Hepatocyte (in vitro differentiated cells): Measurements from ENCODE around the gene CCN6. TPM values are rescaled to one million over a fixed set of nuclear protein-coding genes. Genes with fewer than 3 reads are reported as not detected.
"Not testable (repeated sequence)": the region's sequence is repeated elsewhere in the genome, so short reads cannot be mapped to it uniquely, and the experiment has no call there.

ENCODE experiments used
- DNase-seq: peaks from one replicate; pipeline ENCODE4 v3.0.0-alpha.2; 2016; ENCODE audit warnings: low spot score
- H2AFZ ChIP-seq: fragments of 200-600 bp; sonication (generic); 2 replicates; pipeline ENCODE4 v1.6.0; 2016; ENCODE audit warnings: antibody characterized with exemption, mild to moderate bottlenecking
- H3K27ac ChIP-seq: fragments of 200-600 bp; sonication (generic); 2 replicates; pipeline ENCODE4 v1.5.1; 2016; ENCODE audit warnings: mild to moderate bottlenecking
- H3K27me3 ChIP-seq: fragments of 200-600 bp; sonication (generic); 2 replicates; pipeline ENCODE4 v1.6.1; 2016
- H3K36me3 ChIP-seq: fragments of 200-600 bp; sonication (generic); replicated peaks from 2 replicates; pipeline ENCODE4 v1.5.1; 2016; ENCODE audit warnings: low read depth; ENCODE audit not compliant: insufficient read depth
- H3K4me1 ChIP-seq: fragments of 200-600 bp; sonication (generic); 2 replicates; pipeline ENCODE4 v1.5.1; 2016; ENCODE audit warnings: mild to moderate bottlenecking, moderate library complexity; ENCODE audit not compliant: insufficient read depth
- H3K4me2 ChIP-seq: fragments of 200-600 bp; sonication (generic); 2 replicates; pipeline ENCODE4 v1.6.0; 2016
- H3K4me3 ChIP-seq: fragments of 200-600 bp; sonication (generic); 2 replicates; pipeline ENCODE4 v1.5.1; 2016; ENCODE audit warnings: mild to moderate bottlenecking
- H3K79me2 ChIP-seq: fragments of 200-600 bp; sonication (generic); 2 replicates; pipeline ENCODE4 v1.6.0; 2017; ENCODE audit warnings: mild to moderate bottlenecking
- H3K9me2 ChIP-seq: fragments of 200-600 bp; sonication (generic); replicated peaks from 2 replicates; pipeline ENCODE4 v1.6.0; 2017; ENCODE audit warnings: mild to moderate bottlenecking; ENCODE audit not compliant: insufficient read depth
- H3K9me3 ChIP-seq: fragments of 200-600 bp; sonication (generic); 2 replicates; pipeline ENCODE4 v1.5.1; 2016; ENCODE audit warnings: low read depth, mild to moderate bottlenecking
- H4K20me1 ChIP-seq: fragments of 200-600 bp; sonication (generic); 2 replicates; pipeline ENCODE4 v1.6.0; 2016; ENCODE audit warnings: mild to moderate bottlenecking; ENCODE audit not compliant: insufficient read depth, poor library complexity, severe bottlenecking
- CTCF ChIP-seq: fragments of 200-600 bp; sonication (generic); IDR thresholded peaks from 2 replicates; pipeline ENCODE4 v1.5.1; 2016; ENCODE audit warnings: antibody characterized with exemption, mild to moderate bottlenecking; ENCODE audit not compliant: poor library complexity
- EZH2 ChIP-seq: fragments of 200-600 bp; sonication (generic); IDR thresholded peaks from 2 replicates; pipeline ENCODE4 v1.6.1; 2016; ENCODE audit warnings: antibody characterized with exemption, mild to moderate bottlenecking, borderline replicate concordance
- EZH2phosphoT487 ChIP-seq: fragments of 200-600 bp; sonication (generic); IDR thresholded peaks from one replicate; pipeline ENCODE4 v1.6.1; 2018; ENCODE audit warnings: antibody characterized with exemption, mild to moderate bottlenecking, low read depth, moderate library complexity; ENCODE audit not compliant: unreplicated experiment, severe bottlenecking
- WGBS: methylation state at CpG from one replicate; pipeline ENCODE4 v1.1.6; 2016; ENCODE audit warnings: low lambda C conversion rate; ENCODE audit errors: missing lambda C conversion rate; 5-methylcytosine and 5-hydroxymethylcytosine counted together
- polyA plus RNA-seq: library from polyadenylated mRNA; unstranded; fragments of >200 nt; fragmentation: Nextera tagmentation; extraction: Ambion mirVana; gene quantifications from 2 replicates; pipeline ENCODE4 v1.2.1, GENCODE V29; 2016
- total RNA-seq: library from RNA; depleted of rRNA; stranded (reverse); fragments of >200 nt; gene quantifications from 2 replicates; pipeline ENCODE4 v1.2.3, GENCODE V29; 2014

Gene CCN6
- total and polyA plus RNA-seq, 2 experiments from 2014 or later, result 0.24 TPM; not detected in 1

GRCh38 chr6:112044196-112044595, 9.7 kb upstream of the CCN6 start:
- TF ChIP-seq EZH2phosphoT487 (no peak), CTCF (no peak), EZH2 (no peak)
- H3K27ac ChIP-seq, result no peak overlapping the region
- H2AFZ ChIP-seq, result no peak overlapping the region
- H3K9me3 ChIP-seq, result no peaks in the 10 kb centered on the region
- H3K4me2 ChIP-seq, result no peak overlapping the region
- no peaks in the 10 kb centered on the region for H3K9me2 ChIP-seq
- H3K36me3 ChIP-seq, result no peaks in the 10 kb centered on the region
- H3K4me1 ChIP-seq, result no peaks in the 10 kb centered on the region
- no peaks in the 10 kb centered on the region for H3K79me2 ChIP-seq
- H3K27me3 ChIP-seq, result no peaks in the 10 kb centered on the region
- WGBS, result 54% methylated on average over 8 of the region's 8 CpGs
- no peak for DNase-seq
- H4K20me1 ChIP-seq, result no peaks in the 10 kb centered on the region
- H3K4me3 ChIP-seq, result no peak overlapping the region

- DNase-seq, result no peak
- H3K9me2 ChIP-seq, result no peaks in the 10 kb centered on the region
- no peak overlapping the region for H2AFZ ChIP-seq
- H3K36me3 ChIP-seq, result no peaks in the 10 kb centered on the region
- no peak overlapping the region for H3K4me2 ChIP-seq
- TF ChIP-seq EZH2, result no peak
- TF ChIP-seq CTCF, result no peak
- no peak for TF ChIP-seq EZH2phosphoT487
- no peak overlapping the region for H3K4me3 ChIP-seq
- H3K27ac ChIP-seq, result no peak overlapping the region
- H4K20me1 ChIP-seq, result no peaks in the 10 kb centered on the region
- no peaks in the 10 kb centered on the region for H3K79me2 ChIP-seq
- H3K9me3 ChIP-seq, result no peaks in the 10 kb centered on the region
- WGBS, result 65% methylated on average over 3 of the region's 3 CpGs
- no peaks in the 10 kb centered on the region for H3K27me3 ChIP-seq
- H3K4me1 ChIP-seq, result no peaks in the 10 kb centered on the region
These were observed 9.0 kb upstream of the CCN6 start for GRCh38 chr6:112044856-112045255.

- H3K4me3 ChIP-seq, H4K20me1 ChIP-seq, H3K79me2 ChIP-seq, H3K9me3 ChIP-seq, H3K9me2 ChIP-seq, H3K27me3 ChIP-seq, H3K36me3 ChIP-seq, H3K27ac ChIP-seq, H3K4me1 ChIP-seq, H3K4me2 ChIP-seq, H2AFZ ChIP-seq, DNase-seq: not testable (repeated sequence)
- 95% methylated on average over 15 of the region's 25 CpGs for WGBS
These were observed 6.4 kb upstream of the CCN6 start for GRCh38 chr6:112047523-112047922.

- no peaks in the 10 kb centered on the region for H3K9me3 ChIP-seq
- H3K9me2 ChIP-seq, result no peaks in the 10 kb centered on the region
- H3K4me1 ChIP-seq, result no peaks in the 10 kb centered on the region
- H3K27ac ChIP-seq, result no peak overlapping the region
- H4K20me1 ChIP-seq, result no peaks in the 10 kb centered on the region
- TF ChIP-seq EZH2phosphoT487, result no peak
- H3K27me3 ChIP-seq, result no peaks in the 10 kb centered on the region
- H3K4me3 ChIP-seq, result no peak overlapping the region
- no peaks in the 10 kb centered on the region for H3K79me2 ChIP-seq
- 93% methylated on average over 6 of the region's 6 CpGs for WGBS
- H3K36me3 ChIP-seq, result no peaks in the 10 kb centered on the region
- DNase-seq, result no peak
- H3K4me2 ChIP-seq, result no peak overlapping the region
- no peak overlapping the region for H2AFZ ChIP-seq
These were observed 4.7 kb upstream of the CCN6 start for GRCh38 chr6:112049026-112049799.
